DMS153 (cell line): Measurements from ENCODE around the gene RAB6A.
A peak's percentile ranks its signal among the peaks of the same experiment; 100 is the strongest.
"Not testable (repeated sequence)": the region's sequence is repeated elsewhere in the genome, so short reads cannot be mapped to it uniquely, and the experiment has no call there.

Experiments
- DNase-seq: peaks from one replicate; lab custom pipeline; 2025; lab: John Stamatoyannopoulos, UW

Gene RAB6A

GRCh38 chr11:73760679-73761402 lies at the start of gene RAB6A:
Gene RAB6A (minus strand): TSS chr11:73761074. CDS start chr11:73760635, 439 bp downstream.
- peak; percentile 99 for DNase-seq

- DNase-seq = no peak
These were observed 49.8 kb upstream of the RAB6A start for GRCh38 chr11:73810637-73811036.

- DNase-seq = no peak
These were observed 47.2 kb upstream of the RAB6A start for GRCh38 chr11:73808052-73808451.

- DNase-seq = no peak
These were observed 43.8 kb upstream of the RAB6A start for GRCh38 chr11:73804712-73805111.

GRCh38 chr11:73801136-73801535 lies 40.3 kb upstream of the RAB6A start:
- DNase-seq = no peak

- no peak for DNase-seq
These were observed 39.5 kb upstream of the RAB6A start for GRCh38 chr11:73800276-73800806.

- DNase-seq = no peak
These were observed 36.6 kb upstream of the RAB6A start for GRCh38 chr11:73797457-73797856.

- DNase-seq = no peak
These were observed 35.2 kb upstream of the RAB6A start for GRCh38 chr11:73795925-73796632.

- DNase-seq = no peak
These were observed 31.7 kb upstream of the RAB6A start for GRCh38 chr11:73792584-73792983.

GRCh38 chr11:73789279-73789670 lies 28.4 kb upstream of the RAB6A start:
- DNase-seq = no peak

- peak; percentile 84 for DNase-seq
These were observed 27.0 kb upstream of the RAB6A start, which contains the start of gene MRPL48 for GRCh38 chr11:73787643-73788558. Gene MRPL48 (plus strand): TSS chr11:73787874. CDS start chr11:73787972, 98 bp downstream.

- DNase-seq = no peak
These were observed 26.3 kb upstream of the RAB6A start for GRCh38 chr11:73787051-73787642.

- DNase-seq = not testable (repeated sequence)
These were observed 24.6 kb upstream of the RAB6A start for GRCh38 chr11:73785467-73785866.

- DNase-seq = no peak
These were observed 23.9 kb upstream of the RAB6A start for GRCh38 chr11:73784734-73785133.

GRCh38 chr11:73784080-73784634 lies 23.3 kb upstream of the RAB6A start:
- DNase-seq = peak; percentile 15

GRCh38 chr11:73783483-73784020 lies 22.7 kb upstream of the RAB6A start:
- no peak for DNase-seq

- DNase-seq = no peak
These were observed 20.4 kb upstream of the RAB6A start for GRCh38 chr11:73781303-73781702.

- peak; percentile 98 for DNase-seq
These were observed 18.4 kb upstream of the RAB6A start for GRCh38 chr11:73779084-73779902.

GRCh38 chr11:73770811-73771210 lies 9.9 kb upstream of the RAB6A start:
- not testable (repeated sequence) for DNase-seq

- no peak for DNase-seq
These were observed 5.9 kb upstream of the RAB6A start for GRCh38 chr11:73766763-73767162.
